Gastrocnemius medialis (tissue), 4 donors: ENCODE measurements around the gene PLCH1.

ENCODE experiments used
- CTCF ChIP-seq, 5 experiments: fragments of 450-650 bp in 3 of 5; fragments of 200-600 bp in 2 of 5; sonication (generic) in 2 of 5; IDR thresholded peaks in 4 of 5; conservative IDR thresholded peaks in 1 of 5; 1 replicate in 4 of 5; 2 replicates in 1 of 5; pipeline ENCODE4 v1.5.1; 2016 to 2019; ENCODE audit warnings: antibody characterized with exemption in 5 of 5, mild to moderate bottlenecking in 3 of 5, moderate library complexity in 3 of 5
- POLR2A ChIP-seq, 2 donors: fragments of 450-650 bp; IDR thresholded peaks; one replicate each; pipeline ENCODE4 v1.6.1; 2017; ENCODE audit warnings: antibody characterized with exemption in 2 of 2, mild to moderate bottlenecking in 2 of 2, moderate library complexity in 2 of 2

GRCh38 chr3:155462672-155463071, 282.2 kb downstream of the PLCH1 start:
- TF ChIP-seq CTCF (IDR thresholded peaks at IDR 0.05 in 4 of 5, conservative IDR thresholded peaks at IDR 0.05 in 1 of 5) (no peak), POLR2A (IDR thresholded peaks at IDR 0.05) (no peak)
